NCI-H345 (cell line): ENCODE measurements around the gene HOTAIR.

Source experiments
- DNase-seq: peaks from one replicate; lab custom pipeline; 2025; lab: John Stamatoyannopoulos, UW

The HOTAIR gene

GRCh38 chr12:53975479-53976152 is 862 bp upstream of the HOTAIR start:
- DNase-seq, result no peak

DNA sequence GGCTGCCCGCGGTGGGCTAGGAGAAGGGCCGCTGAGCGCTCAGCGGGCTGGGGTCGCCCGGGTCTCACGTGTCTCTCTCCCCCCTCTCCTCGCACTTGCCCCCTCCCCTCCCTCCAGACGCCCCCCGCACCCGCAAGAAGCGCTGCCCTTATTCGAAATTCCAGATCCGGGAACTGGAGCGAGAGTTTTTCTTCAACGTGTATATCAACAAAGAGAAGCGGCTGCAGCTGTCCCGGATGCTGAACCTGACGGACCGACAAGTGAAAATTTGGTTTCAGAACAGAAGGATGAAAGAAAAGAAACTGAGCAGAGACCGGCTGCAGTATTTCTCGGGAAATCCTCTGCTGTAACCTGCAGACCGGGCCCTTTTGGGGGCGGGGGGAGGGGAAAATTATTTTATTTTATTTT is 314 bp upstream of the HOTAIR start:
- no peak for DNase-seq

GRCh38 chr12:53973236-53974042 is 1.3 kb downstream of the HOTAIR start:
- no peak for DNase-seq

DNA sequence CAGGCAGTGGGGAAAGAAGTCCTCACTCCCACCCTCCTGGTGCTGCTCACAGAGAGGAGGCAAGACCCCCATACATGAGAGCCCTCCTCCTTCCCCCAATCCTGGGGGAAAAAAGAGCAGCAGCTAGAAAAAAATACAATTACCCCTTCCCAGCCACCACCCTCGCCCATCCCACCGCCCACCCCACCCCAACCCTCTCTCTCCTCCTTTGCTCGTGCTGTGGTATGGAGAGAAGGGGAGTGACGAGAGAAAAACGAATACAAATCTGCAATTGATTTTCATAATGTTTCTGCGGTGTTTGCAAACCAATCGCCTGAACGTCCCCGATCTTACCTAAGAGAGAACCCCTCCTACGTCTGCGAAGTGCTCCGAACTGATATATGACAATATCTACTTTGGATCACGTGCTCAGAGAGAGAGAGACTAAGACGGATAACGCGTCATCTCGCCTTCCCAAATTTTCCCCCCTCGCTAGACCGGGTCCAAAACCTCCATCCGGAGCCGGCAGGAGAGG is 2.0 kb downstream of the HOTAIR start, which contains the start of gene HOXC11:
TSS of gene HOXC11 (plus strand) at position 405 of the 514 bp plus-strand sequence. CDS start 116 bp downstream, outside the sequence.
- no peak for DNase-seq

DNA sequence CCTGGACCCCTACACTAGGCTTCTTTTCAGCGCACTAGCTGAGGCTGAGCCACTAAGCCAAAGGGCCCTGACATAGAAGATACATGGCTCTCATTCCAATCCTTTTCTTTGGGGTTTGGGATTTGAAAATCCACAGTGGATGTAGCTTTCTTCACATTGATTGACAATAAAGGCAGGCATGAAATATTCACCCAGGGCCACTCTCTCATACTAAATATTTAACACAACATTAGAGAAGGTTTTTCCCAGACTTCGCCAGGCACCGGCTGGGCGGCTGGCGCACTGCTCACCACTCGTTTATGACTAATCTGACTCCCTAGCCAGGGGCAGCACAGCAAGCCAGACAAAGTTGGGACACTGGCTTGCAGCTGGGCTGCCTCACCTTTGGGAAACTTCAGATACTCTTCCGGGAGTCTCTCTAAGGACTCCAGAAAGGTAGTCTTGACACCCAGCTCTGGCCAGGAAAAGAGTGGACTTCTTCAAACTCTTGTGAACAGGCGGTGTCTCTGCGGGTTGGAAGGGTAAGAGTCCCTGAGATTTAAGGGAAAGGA is 2.5 kb downstream of the HOTAIR start:
- DNase-seq, result no peak

GRCh38 chr12:53971686-53972085 is 3.1 kb downstream of the HOTAIR start:
- DNase-seq, result no peak

GRCh38 chr12:53971129-53971528 is 3.6 kb downstream of the HOTAIR start:
- no peak for DNase-seq

GRCh38 chr12:53970451-53970850 is 4.3 kb downstream of the HOTAIR start:
- no peak for DNase-seq

DNA sequence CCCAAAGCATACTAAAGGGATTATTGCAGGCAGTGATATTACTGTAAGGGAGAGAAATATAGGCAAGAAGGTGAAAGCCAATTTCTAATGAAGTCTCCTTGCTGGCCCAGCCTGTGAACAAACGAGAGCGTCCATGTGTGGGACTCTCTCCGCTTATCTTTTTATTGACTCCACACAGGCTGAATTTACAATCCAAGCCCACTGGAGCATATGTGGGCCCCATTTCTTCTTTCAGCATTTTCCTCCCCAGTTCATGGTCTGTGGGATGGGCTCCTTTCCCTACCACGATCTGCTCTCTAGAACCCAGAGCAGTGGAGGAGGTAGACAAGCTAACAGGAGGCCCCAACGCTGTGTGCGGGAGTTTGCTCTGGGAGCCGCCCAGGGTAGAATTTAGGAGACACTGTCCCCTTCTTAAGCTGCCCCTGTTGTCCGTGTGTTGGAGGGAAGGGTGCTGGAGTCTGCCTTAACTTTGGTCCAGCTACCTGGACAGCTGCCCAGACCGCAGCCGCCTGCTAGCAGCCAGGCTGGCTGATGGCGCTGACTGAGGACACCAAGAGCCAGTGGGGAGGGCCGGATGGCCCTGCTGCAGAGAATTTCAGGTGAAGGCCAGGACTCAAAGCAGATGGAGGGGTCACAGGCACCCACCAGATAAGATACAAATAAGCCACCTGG is 5.0 kb downstream of the HOTAIR start:
- DNase-seq, result no peak

DNA sequence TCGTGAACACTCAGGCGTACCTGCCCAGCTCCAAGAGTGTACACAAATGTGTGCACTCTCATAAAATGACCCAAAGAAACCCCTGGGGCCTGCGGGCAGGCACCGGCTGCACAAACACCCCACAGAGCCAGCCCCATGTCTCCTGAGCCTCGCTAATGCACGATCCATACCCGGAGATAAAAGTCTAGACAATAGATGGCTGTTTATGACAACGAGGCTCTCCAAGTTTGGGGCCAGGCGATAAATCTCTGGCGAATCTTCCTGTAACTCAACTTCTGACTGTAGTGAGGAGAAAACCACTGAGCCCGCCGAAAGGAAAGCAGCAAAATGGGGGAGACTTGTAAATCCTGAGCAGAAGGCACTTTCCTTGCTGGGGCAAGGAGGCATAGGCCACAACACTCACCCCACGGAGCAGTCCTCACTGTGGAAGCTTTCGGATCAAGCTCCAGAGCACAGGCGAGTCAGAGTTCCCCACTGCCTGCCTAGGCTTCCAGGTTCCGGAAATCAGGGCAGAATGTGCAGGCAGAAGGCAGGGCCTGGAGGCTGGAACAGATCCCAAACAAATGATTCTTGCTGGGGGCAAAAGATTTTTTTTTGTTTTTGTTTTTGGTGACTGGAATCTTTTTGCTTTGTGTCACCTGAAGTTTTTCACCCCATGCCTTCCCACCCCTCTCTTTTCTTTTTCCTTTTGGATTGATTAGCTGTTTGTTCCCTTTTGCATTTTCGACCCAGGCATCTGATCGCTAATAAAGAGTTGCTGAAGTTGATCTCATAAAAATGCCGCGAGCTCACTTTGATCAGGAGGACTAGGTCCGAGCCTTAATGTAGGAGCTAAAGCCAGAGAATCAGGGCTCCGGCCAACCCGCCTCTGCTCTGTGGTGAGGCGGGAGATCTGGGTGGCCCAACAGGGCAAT is 6.3 kb downstream of the HOTAIR start:
- DNase-seq, result no peak

DNA sequence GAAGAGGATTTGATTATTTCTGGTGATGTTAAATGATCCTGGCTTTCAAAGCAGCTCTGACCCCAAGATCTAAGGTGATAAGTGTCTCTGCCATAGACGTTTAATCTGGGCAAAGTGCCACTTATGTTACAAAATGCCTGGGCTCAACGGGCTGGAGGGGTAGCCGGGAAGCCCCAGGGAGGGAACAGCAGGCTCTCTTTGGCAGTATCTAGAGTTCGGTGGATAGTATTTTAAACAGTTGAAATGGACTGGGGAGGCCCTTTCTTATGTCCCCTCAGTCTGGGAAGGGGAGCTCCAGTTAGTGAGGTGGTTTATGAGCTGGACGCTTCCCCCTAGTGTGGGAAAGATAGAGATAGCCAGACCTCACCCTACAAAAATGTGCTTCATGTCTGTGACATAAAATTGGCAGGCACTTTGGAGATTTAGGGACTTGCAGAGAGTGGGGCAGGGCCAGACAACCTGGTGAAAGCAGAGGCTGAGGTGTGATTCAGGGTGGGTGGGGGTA is 7.3 kb downstream of the HOTAIR start:
- DNase-seq, result no peak

DNA sequence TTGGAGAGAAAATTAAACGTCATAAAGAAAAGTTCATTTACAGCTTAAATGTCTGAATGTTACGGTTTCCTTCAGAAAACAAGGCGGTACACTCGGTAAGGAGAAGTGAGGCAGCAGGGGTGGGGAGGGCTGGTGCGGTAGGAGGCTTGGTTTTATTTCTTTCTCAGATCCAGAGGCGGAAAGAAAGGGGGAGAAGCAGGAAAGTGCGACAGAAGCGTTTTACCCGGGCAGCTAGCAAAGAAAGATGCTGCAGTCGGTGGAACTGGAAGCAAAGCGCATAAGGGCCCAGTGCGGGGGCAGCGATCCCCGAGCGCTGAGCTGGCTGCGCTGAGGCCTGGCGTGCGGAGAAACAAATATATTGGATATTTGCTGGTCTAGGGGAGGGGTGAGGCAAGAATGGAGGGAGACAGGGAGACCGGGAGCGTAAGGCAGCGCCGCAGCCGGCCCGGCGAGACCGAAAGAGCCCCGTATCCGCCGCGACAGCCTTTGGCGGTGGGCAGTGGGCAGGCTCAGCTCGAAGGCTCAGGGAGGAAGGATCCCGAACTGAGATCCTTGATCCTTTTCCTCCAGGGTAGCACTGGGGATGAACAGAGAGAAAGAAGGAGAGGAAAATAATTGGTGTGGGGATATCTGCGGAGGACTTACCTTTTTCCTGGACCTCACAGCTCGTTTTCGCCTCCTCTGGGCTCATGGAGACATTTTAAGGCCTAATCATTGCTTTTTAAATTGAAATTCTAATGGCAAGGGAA is 8.2 kb downstream of the HOTAIR start:
- no peak for DNase-seq

DNA sequence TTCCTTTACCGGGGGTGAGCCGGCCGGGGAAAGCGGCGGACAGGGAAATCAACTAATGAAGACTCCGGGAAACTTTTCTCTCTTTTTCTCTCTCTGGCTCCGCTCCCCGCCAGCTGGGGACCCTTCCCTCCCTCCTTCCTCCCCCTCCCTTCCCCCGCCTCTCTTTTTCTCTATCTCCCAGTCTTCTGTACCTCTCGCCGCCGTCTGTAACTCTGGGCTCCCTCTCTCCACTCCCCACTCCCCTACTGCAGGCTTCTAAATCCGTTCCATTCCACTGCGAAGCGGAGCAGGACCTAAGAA is 8.7 kb downstream of the HOTAIR start:
- no peak for DNase-seq

- no peak for DNase-seq
Observed at GRCh38 chr12:53965281-53966084, 9.3 kb downstream of the HOTAIR start.

DNA sequence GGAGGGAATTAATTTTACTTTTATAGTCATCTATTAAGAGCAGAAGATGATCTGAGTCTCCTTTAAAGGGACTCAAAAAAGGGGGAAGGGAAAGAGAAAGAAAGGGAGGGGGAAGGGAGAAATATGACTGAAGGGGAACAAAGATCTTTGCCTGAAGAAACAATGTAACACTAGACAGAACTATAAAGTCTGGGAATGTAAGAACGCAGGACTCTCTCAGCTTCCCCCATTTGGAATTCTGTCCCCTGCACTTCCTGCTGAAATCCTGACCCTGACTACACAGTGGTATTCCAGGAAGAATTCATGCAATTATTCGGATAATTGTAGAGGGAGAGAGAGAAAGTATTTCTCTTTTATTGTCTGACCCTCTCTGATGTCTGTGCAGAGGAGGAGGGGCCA is 10.4 kb downstream of the HOTAIR start:
- no peak for DNase-seq

GRCh38 chr12:53963434-53964314 is 11.1 kb downstream of the HOTAIR start:
- DNase-seq, result no peak

DNA sequence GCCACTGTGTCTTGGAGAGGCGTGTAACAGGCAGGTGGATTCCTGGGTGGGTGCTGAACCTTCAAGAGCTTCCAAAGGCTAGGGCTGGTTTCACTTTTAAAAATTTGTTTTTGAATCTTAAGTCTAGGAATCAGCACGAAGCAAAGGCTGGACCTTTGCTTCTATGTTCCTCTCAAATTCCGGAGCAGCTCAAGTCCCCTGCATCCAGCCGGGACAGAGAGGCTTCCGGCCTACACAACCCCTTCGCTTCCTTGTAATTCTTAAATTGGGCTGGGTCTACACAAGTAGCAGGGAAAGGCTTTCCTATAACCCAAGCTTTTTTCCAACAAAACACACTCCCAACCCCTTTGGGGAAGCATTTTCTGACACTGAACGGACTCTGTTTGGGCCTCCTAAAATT is 11.7 kb downstream of the HOTAIR start:
- DNase-seq, result no peak

- no peak for DNase-seq
Observed at GRCh38 chr12:53961025-53961761, 13.6 kb downstream of the HOTAIR start.
